HG03442 (cell line): ENCODE measurements around the gene ARHGAP26.

Experiments used
- ATAC-seq: cut with Tn5 transposase; IDR thresholded peaks from one replicate; pipeline ENCODE4 v1.9.1; 2021; ENCODE audit warnings: mild to moderate bottlenecking, moderate library complexity; ENCODE audit not compliant: unreplicated experiment

The ARHGAP26 gene

DNA sequence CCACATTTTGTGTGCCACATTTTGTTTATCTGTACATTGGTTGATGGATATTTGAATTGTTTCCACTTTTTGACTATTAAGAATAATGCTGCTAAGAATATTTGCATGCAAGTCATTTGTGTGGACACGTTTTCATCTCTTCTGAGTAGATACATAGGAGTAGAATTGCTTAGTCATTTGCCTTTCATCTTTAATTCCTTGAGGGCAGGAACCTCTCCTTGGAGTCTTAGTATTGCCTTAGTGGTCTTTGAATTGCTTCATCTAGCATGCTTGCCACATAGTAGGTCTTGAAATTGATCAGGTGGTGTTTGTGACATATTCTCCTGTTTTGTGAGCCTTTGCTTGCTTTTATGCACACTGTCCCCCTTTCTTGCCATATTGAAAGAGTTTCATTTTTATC lies 504.8 kb downstream of the ARHGAP26 start:
- no peak for ATAC-seq

DNA sequence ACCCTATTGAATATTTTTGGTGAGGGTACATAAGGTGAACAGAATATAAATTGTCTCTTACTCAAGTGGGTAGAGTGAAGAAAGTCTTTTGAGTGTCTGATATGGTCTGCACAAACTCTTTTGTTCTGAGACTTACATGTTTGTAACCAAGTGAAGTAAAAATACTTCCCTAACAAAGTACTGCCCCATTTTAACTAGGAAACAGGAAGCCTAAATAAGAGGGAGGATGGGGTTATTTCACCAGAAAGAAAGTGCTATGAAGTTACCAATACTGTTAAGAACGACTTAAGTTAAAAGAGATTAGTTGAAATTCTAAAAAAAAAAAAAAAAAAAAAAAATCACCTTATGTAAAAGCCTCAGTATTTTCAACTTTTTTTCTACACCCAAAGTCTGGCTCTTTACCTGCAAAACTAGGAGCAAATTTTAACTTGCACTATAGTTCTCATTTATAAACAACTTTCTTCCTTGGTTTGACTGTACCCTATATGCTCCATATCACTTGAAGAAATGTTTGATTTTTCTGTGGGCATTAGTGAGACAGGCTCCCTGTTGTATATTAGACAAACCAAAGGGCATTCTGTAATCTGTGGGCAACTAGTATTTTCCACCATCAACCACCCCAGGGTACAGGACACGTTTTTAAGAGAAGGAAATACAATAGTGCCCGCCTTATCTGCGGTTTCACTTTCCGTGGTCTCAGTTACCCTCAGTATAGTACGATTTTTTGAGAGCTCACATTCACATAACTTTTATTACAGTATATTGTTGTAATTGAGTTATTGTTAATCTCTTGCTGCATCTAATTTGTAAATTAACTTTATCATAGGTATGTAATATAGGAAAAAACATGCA lies 505.6 kb downstream of the ARHGAP26 start:
- ATAC-seq = no peak

DNA sequence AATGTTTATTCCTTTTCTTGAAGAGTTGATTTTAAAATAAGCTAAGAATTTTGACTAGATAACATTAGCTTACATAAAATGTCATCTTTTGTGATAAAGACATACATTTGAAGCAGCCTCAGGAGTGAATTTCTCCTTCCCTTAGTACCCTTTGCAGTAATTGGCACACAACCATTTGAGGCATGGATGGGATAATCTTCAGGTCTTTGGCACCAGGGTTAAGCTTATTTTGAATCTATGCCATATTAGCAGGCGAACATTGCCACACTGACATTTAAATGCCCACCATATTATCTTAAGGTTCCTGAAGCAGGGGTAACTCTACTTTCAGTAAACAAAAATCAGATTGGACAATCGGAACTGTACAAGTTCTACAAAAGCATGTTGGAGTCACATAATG lies 507.4 kb downstream of the ARHGAP26 start:
- no peak for ATAC-seq
